Measurements from ENCODE around the gene SHROOM1.

DNA sequence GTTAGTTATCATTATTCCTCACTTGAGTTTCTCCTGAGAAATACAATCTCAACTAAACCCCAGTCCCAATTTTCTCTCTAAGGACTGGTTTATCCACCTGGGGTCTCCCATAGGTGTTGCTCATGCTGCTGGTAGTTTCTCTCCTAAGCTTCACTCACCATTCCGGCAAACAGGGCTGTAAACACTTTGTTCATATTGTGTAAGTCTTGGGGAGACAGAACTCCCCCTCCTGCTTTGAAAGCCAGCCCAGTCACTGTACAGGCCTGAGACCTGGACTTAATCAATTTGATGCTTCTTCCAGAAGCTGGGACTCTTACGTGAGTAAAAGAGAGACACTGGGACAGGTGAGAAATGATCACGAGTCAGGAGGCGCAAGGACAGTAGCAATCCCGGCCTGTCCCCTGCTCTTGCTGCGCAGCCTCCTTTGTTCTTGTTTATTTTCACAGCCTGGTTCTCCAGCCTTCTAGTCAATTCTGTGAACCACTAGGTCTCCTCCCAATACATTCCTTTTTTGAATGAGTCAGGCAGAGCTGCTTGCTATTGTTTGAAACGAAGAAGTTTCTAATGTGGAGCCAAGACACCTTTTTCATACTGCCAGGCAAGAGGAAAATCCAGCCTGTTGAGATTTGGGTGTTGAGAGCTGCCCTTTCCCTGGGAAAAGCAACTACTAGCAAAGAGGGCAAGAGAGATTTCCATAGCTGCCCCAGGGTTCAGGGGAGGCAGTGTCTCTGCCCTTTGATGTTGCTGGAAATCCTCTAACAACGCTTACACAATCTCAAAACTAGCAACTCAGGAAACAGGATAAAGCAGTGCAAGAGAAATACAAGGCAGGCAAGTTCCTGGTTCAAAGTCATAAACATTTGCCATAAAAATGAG, 9.2 kb upstream of the SHROOM1 start:
- no peak for TF ChIP-seq POLR2AphosphoS5 (IDR thresholded peaks at IDR 0.05)
- no peak for TF ChIP-seq CTCF (IDR thresholded peaks at IDR 0.05)
- TF ChIP-seq POLR2A (IDR thresholded peaks at IDR 0.05), result no peak
